HAP-1 (cell line): ENCODE results near the gene C1QTNF6.

Source experiments
- DNase-seq, 2 experiments: peaks; one replicate each; pipeline ENCODE4 v3.0.0-alpha.2; 2016 to 2020; ENCODE audit warnings: low spot score in 2 of 2
- H3K27me3 ChIP-seq: fragments of 250-450 bp; sonication (Bioruptor Pico); 2 replicates; pipeline ENCODE4 v1.5.1; 2020; ENCODE audit warnings: low read depth, mild to moderate bottlenecking, moderate library complexity
- H3K36me3 ChIP-seq: fragments of 250-450 bp; sonication (Bioruptor Pico); replicated peaks from 2 replicates; pipeline ENCODE4 v1.5.1; 2020; ENCODE audit warnings: mild to moderate bottlenecking
- H3K4me1 ChIP-seq: fragments of 250-450 bp; sonication (Bioruptor Pico); 2 replicates; pipeline ENCODE4 v1.5.1; 2020; ENCODE audit warnings: mild to moderate bottlenecking
- H3K4me3 ChIP-seq: fragments of 250-450 bp; sonication (Bioruptor Pico); 2 replicates; pipeline ENCODE4 v1.5.1; 2020; ENCODE audit warnings: mild to moderate bottlenecking, moderate library complexity
- H3K9me3 ChIP-seq: fragments of 250-450 bp; sonication (Bioruptor Pico); 2 replicates; pipeline ENCODE4 v1.5.1; 2020; ENCODE audit warnings: mild to moderate bottlenecking, moderate library complexity
- in situ Hi-C: fragments of 300-500 bp; cut with MboI; formaldehyde crosslinking; loops from 3 replicates; pipeline ENCODE4 v1.14.3; 2020; ENCODE audit warnings: low sequenced_read_pairs, inconsistent platforms, mixed read lengths

The C1QTNF6 gene

GRCh38 chr22:37214731-37215030, 26.6 kb upstream of the C1QTNF6 start:
- no peaks in the 10 kb centered on the region for H3K36me3 ChIP-seq
- H3K4me1 ChIP-seq, result no peaks in the 10 kb centered on the region
- no peak overlapping the region for H3K4me3 ChIP-seq
- H3K9me3 ChIP-seq, result no peaks in the 10 kb centered on the region
- H3K27me3 ChIP-seq, result 0 out of 2 replicates have a peak, but pooled peaks cover 3% of the 10 kb centered on the region
- in situ Hi-C loops, result no loop called here
- no peak for DNase-seq

DNA sequence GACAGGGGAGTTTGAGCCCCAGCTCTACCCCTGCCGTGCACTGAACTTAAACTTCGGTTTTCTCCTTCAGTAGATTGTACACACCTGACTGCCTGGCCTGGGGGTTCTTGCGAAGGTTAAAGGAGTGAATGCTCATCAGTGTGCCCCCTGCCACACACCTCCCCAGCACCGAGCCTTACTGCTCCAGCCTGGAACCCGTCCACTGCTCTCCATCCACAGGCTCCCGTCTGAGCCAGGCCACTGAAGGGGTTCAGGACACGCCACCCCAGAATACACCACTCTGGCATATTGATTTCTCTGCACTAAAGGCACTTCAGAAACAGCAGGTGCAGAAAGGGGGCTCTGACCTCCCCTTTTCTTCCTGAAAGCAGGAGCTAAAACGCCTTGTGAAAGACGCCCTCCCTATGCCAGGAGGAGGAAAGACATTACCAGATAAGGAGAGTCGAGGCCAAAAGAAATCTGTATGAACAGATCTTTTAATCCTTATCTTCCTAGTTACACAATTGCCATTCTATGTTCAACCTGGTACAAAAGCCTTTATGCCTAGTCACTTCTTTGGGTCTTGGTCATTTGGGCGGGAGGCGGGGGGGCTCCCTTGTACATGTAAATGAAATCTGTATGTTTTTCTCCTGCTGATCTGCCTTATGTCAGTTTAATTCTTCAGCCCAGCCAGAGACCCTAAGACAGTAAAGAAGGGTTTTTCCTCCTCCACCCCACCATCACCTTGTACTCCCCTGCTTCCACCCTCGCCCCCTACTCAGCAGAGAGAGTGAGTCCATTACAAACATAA, 26.1 kb upstream of the C1QTNF6 start:
- Histone ChIP-seq H3K36me3 (no peaks in the 10 kb centered on the region), H3K9me3 (no peaks in the 10 kb centered on the region), H3K4me1 (no peaks in the 10 kb centered on the region), H3K27me3 (0 out of 2 replicates have a peak, but pooled peaks cover 3% of the 10 kb centered on the region), H3K4me3 (no peak overlapping the region)
- no peak for DNase-seq
- in situ Hi-C loops, result no loop called here

DNA sequence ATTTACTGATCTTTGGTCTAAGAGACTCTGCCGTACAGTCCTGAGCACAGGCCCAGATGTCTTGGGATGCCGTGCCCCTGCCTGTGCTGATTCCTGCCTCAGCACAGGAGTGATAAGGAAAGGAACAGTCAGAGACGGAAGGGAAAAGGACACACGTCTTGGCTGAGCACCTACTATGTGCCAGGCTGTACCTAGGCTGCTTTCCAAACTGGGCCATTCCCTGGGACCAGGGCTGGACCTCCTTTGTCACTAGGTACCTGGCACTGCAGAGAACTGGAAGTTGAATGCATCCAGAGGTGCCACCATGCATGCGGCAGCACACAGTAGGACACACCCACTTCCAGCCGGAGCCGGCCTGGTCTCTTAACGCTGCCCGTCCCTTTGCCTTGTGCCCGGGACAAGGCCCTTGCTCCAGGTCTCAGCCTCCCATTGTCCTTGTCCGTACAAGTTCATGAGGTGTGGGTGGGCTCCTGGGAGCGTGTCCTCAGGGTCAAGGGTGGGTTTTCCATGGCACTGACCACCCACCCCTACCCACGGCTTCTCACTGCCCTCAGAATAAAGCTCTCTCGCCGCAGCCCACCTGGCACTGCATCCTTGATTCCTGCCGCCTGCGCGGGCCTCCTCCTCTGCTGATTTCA, 25.3 kb upstream of the C1QTNF6 start:
- H3K4me3 ChIP-seq, result no peak overlapping the region
- in situ Hi-C loops, result no loop called here
- 0 out of 2 replicates have a peak, but pooled peaks cover 3% of the 10 kb centered on the region for H3K27me3 ChIP-seq
- no peaks in the 10 kb centered on the region for H3K36me3 ChIP-seq
- no peak for DNase-seq
- no peaks in the 10 kb centered on the region for H3K9me3 ChIP-seq
- H3K4me1 ChIP-seq, result no peaks in the 10 kb centered on the region

DNA sequence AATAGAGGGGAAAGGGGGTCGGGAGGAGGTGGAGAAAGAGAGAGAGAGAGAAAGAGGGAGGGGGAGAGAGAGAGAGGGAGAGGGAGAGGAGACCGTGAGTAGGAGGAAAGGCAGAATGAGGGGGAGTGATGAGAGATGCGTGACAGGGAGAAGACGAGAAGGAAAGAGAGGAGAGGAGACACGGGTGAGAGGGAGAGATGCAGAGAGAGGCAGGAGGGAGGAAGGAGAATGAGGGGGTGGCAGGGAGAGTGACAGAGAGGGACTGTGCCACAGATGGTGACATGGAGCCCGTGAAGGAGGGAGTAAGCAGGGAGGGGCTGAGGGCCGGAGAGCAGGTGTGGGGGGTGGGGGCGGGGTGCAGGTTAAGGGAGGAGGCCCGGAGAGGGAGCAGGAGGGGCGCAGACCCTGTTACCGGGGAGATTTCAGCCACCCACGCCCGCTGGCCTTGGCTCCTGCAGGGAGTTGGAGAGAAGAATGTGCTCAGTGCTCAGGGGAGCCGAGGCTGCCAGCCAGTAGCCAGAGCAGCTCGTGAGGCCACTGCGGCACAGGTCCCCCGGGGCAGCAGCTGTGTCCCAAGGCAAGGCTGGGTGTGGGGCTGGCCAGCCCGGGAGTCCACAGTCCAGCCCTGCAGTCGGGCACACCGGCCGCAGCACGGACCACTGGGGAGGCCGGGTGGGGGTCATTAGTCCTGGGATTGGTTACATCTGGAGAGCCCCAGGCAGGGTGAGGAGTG, 24.3 kb upstream of the C1QTNF6 start, which contains the start of gene SSTR3:
TSS of gene SSTR3 (minus strand) at position 304 of the 733 bp plus-strand sequence. CDS start 4,674 bp downstream, outside the sequence.
- Histone ChIP-seq H3K36me3 (no peaks in the 10 kb centered on the region), H3K4me3 (no peak within 1 kb of the TSS), H3K4me1 (no peaks in the 10 kb centered on the region), H3K9me3 (no peaks in the 10 kb centered on the region), H3K27me3 (0 out of 2 replicates have a peak, but pooled peaks cover 3% of the 10 kb centered on the region)
- no peak for DNase-seq
- in situ Hi-C loops, result no loop called here

DNA sequence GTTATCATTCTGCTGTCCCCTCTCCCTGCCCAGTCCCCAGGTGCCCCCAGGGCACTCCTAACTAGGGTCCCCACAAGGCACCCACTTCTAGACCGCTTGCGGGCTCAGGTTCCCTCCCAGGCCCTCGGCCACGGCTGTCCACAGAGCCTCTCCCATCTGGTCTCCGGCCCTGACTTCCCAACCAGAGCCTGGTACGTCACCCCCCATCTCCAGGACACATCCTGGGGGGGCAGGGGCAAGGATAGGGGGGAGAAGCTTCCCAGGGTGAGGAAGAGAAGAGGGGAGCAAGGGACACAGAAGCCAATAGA, 23.8 kb upstream of the C1QTNF6 start:
- H3K4me1 ChIP-seq, result no peaks in the 10 kb centered on the region
- no peak for DNase-seq
- in situ Hi-C loops, result no loop called here

DNA sequence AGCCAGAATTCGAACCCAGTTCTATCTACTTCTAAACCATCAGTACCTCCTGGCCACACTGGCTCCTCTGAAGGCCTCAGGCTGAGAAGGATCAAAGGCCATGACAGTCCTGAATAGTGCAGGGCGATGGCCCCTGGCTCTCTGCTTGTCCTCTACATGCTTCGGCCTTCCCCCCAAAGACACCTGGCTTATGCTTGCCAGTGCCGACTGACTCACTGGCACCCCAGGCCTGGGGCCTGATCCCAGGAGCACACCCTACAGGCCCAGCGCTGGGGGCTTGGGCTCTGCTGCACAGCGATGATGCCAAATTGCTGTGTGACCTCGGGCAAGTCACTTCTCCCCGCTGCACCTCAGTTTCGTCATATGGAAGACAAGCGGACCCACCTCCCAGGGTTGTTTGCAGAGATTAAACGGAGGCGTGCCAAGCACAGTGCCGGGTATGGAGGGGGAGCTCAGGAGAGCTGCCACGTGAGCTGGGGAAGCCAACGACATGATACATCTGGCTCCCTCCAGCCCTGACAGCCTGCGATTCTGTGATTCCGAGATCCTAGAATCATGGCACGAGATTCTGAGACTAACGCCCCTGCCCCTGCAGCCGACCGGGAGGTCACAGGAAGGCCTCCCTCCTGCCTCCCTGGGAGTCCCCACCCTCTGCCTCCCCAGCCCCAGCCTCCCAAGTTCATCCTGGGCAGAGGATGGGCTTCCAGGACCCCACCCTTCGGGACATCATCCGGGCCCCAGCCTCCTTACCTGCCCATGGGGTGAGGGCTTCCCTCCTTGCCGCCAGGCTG, 23.2 kb upstream of the C1QTNF6 start:
- Histone ChIP-seq H3K4me3 (no peak overlapping the region), H3K36me3 (no peaks in the 10 kb centered on the region), H3K27me3 (0 out of 2 replicates have a peak, but pooled peaks cover 3% of the 10 kb centered on the region), H3K9me3 (no peaks in the 10 kb centered on the region), H3K4me1 (no peaks in the 10 kb centered on the region)
- in situ Hi-C loops, result no loop called here
- DNase-seq, result no peak

More for the DNA sequence above, 23.8 kb upstream of the C1QTNF6 start:
- H3K27me3 ChIP-seq, result 0 out of 2 replicates have a peak, but pooled peaks cover 3% of the 10 kb centered on the region
- no peak overlapping the region for H3K4me3 ChIP-seq
- H3K9me3 ChIP-seq, result no peaks in the 10 kb centered on the region
- H3K36me3 ChIP-seq, result no peaks in the 10 kb centered on the region

GRCh38 chr22:37210041-37210803, 22.2 kb upstream of the C1QTNF6 start:
- no peak for DNase-seq
- in situ Hi-C loops, result no loop called here
- H3K4me1 ChIP-seq, result no peaks in the 10 kb centered on the region
- H3K9me3 ChIP-seq, result no peaks in the 10 kb centered on the region
- H3K27me3 ChIP-seq, result 0 out of 2 replicates have a peak, but pooled peaks cover 3% of the 10 kb centered on the region
- no peaks in the 10 kb centered on the region for H3K36me3 ChIP-seq
- H3K4me3 ChIP-seq, result no peak overlapping the region

GRCh38 chr22:37209140-37209845, 21.2 kb upstream of the C1QTNF6 start:
- Histone ChIP-seq H3K4me3 (no peak overlapping the region), H3K4me1 (no peaks in the 10 kb centered on the region), H3K9me3 (no peaks in the 10 kb centered on the region), H3K36me3 (no peaks in the 10 kb centered on the region), H3K27me3 (0 out of 2 replicates have a peak, but pooled peaks cover 3% of the 10 kb centered on the region)
- in situ Hi-C loops, result no loop called here
- DNase-seq, result no peak

DNA sequence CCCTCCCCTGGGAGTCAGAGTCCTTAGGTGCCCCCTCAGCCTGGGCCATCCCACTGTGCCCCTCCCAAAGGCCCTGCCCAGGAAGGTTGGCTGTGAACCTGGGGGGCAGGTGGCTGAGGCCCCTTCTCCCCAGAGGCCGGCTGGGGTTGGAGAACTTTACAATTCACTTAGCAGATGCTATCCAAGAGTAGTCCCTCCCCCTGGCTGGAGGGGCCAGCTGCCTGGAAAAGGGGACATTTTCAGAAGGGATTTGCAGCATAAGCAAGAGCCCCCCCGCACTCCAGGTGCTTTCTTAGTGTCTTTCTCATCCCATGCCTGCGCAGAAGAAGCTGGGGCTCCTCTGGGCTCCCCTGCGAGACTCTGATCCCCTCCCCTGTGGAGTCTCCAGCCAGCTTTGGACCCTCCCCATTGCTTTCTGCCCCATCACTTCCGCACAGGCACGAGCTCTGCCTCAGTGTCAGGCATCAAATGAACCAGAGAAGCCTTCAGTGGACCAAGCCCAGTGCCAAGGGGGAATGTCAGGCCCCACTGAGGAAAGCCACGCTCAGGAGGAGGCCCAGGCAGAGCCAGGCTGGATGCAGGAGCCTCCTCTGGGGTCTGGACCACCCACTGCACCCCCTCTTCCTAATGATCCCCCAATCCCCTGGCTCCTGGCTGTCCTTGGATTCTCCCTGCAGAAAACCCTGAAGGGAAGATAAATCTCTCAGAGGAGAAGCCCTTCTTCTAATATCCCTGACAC, 20.5 kb upstream of the C1QTNF6 start:
- no peaks in the 10 kb centered on the region for H3K9me3 ChIP-seq
- in situ Hi-C loops, result no loop called here
- no peak for DNase-seq
- 0 out of 2 replicates have a peak, but pooled peaks cover 3% of the 10 kb centered on the region for H3K27me3 ChIP-seq
- H3K4me3 ChIP-seq, result no peak overlapping the region
- H3K4me1 ChIP-seq, result no peaks in the 10 kb centered on the region
- H3K36me3 ChIP-seq, result no peaks in the 10 kb centered on the region

GRCh38 chr22:37207981-37208380, 19.9 kb upstream of the C1QTNF6 start:
- H3K36me3 ChIP-seq, result no peaks in the 10 kb centered on the region
- DNase-seq, result no peak
- no peaks in the 10 kb centered on the region for H3K9me3 ChIP-seq
- no peak overlapping the region for H3K4me3 ChIP-seq
- no peaks in the 10 kb centered on the region for H3K4me1 ChIP-seq
- in situ Hi-C loops, result no loop called here
- H3K27me3 ChIP-seq, result 0 out of 2 replicates have a peak, but pooled peaks cover 3% of the 10 kb centered on the region

- Histone ChIP-seq H3K9me3 (no peaks in the 10 kb centered on the region), H3K27me3 (no peaks in the 10 kb centered on the region), H3K4me1 (no peaks in the 10 kb centered on the region), H3K36me3 (no peaks in the 10 kb centered on the region), H3K4me3 (no peak overlapping the region)
- in situ Hi-C loops, result no loop called here
- no peak for DNase-seq
These were observed 19.1 kb upstream of the C1QTNF6 start for GRCh38 chr22:37206841-37207821.
